Panc1 (cell line): ENCODE measurements around the gene AP3B2. TPM values are rescaled to one million over a fixed set of nuclear protein-coding genes. Genes with fewer than 3 reads are reported as not detected.

Experiments used
- ATAC-seq: fragments of 200-7000 bp; cut with Tn5 transposase; 2 replicates; pipeline ENCODE4 v1.9.1; 2020; ENCODE audit warnings: mild to moderate bottlenecking, moderate library complexity
- BruUV-seq: library from RNA; stranded (reverse); fragments of 400-500 nt; replicated peaks from 2 replicates; lab custom pipeline; 2021; lab: Mats Ljungman, UMichigan
- CTCF ChIA-PET: fragments of 300-600 bp; sonication (Branson Sonifier 250); formaldehyde crosslinking; loops from one replicate; lab custom pipeline; 2022; ENCODE audit warnings: antibody characterized with exemption; lab: Charles Lee
- POLR2A ChIA-PET: fragments of 300-600 bp; sonication (Branson Sonifier 250); formaldehyde crosslinking; loops from one replicate; lab custom pipeline; 2022; ENCODE audit warnings: antibody characterized with exemption; lab: Charles Lee
- DNase-seq: peaks from one replicate; pipeline ENCODE4 v3.0.0-alpha.2; 2010; ENCODE audit warnings: low read depth, low spot score
- H3K27ac ChIP-seq: 2 replicates; pipeline ENCODE4 v1.5.1; 2011; ENCODE audit warnings: mild to moderate bottlenecking, low read length, inconsistent platforms
- H3K27me3 ChIP-seq: fragments of 200-500 bp; sonication (Bioruptor generic); 2 replicates; pipeline ENCODE4 v1.6.0; 2014; ENCODE audit warnings: low read length, inconsistent platforms; ENCODE audit not compliant: control insufficient read depth, insufficient read depth
- H3K36me3 ChIP-seq: fragments of 200-500 bp; sonication (Bioruptor generic); 2 replicates; pipeline ENCODE4 v1.5.1; 2014; ENCODE audit warnings: inconsistent platforms, mild to moderate bottlenecking, low read length, moderate library complexity; ENCODE audit not compliant: control insufficient read depth, insufficient read depth
- H3K4me1 ChIP-seq: 2 replicates; pipeline ENCODE4 v1.5.1; 2011; ENCODE audit warnings: inconsistent platforms, mild to moderate bottlenecking, low read length, moderate library complexity; ENCODE audit not compliant: control insufficient read depth, insufficient read depth
- H3K4me3 ChIP-seq, 2 experiments: 2 replicates each; pipeline ENCODE4 v1.5.1; 2011 to 2012; ENCODE audit warnings: low read depth in 2 of 2, low read length in 2 of 2, mild to moderate bottlenecking in 2 of 2, inconsistent platforms in 1 of 2, moderate library complexity in 1 of 2
- H3K9me3 ChIP-seq: fragments of 200-500 bp; sonication (Bioruptor generic); 2 replicates; pipeline ENCODE4 v1.5.1; 2014; ENCODE audit warnings: low read depth, mild to moderate bottlenecking, inconsistent platforms, low read length, moderate library complexity; ENCODE audit not compliant: control insufficient read depth, insufficient read depth
- CTCF ChIP-seq: fragments of 450-650 bp; IDR thresholded peaks from 2 replicates; pipeline ENCODE4 v1.5.1; 2017; ENCODE audit warnings: mild to moderate bottlenecking
- POLR2AphosphoS5 ChIP-seq: IDR thresholded peaks from 2 replicates; pipeline ENCODE4 v1.6.1; 2012; ENCODE audit warnings: mild to moderate bottlenecking, low read depth, low read length, moderate library complexity
- REST ChIP-seq, 2 experiments: IDR thresholded peaks; 2 replicates each; pipeline ENCODE4 v1.6.1; 2011 to 2012; ENCODE audit warnings: low read depth in 2 of 2, control low read depth in 1 of 2, low read length in 1 of 2, mild to moderate bottlenecking in 1 of 2, moderate library complexity in 1 of 2; ENCODE audit not compliant: insufficient read depth in 1 of 2
- SIN3A ChIP-seq: IDR thresholded peaks from 2 replicates; pipeline ENCODE4 v1.6.1; 2012; ENCODE audit warnings: low read depth, mild to moderate bottlenecking, low read length, moderate library complexity, borderline replicate concordance; ENCODE audit not compliant: insufficient read depth
- TCF7L2 ChIP-seq: IDR thresholded peaks from 2 replicates; pipeline ENCODE4 v1.6.1; 2011; ENCODE audit warnings: mild to moderate bottlenecking, low read depth, low read length, inconsistent platforms
- in situ Hi-C: cut with HindIII; loops from 2 replicates; pipeline ENCODE4 v1.10.0; 2016; ENCODE audit warnings: low sequenced_read_pairs, low pct_unique_long_range_greater_than_20kb
- intact Hi-C: fragments of 100-400 bp; cut with micrococcal nuclease; formaldehyde crosslinking; loops from one replicate; pipeline ENCODE4 v1.10.0; 2022; ENCODE audit not compliant: unreplicated experiment
- total RNA-seq: library from RNA; stranded (reverse); gene quantifications from one replicate; pipeline ENCODE4 v1.2.1, GENCODE V29; 2021; ENCODE audit not compliant: unreplicated experiment

Gene AP3B2
- total RNA-seq, 1 experiment from 2014 or later: 0.95 TPM

GRCh38 chr15:82699726-82700125 lies 9.9 kb downstream of the AP3B2 start:
- no peaks in the 10 kb centered on the region for H3K36me3 ChIP-seq
- in situ Hi-C loops: no loop called here
- no peaks in the 10 kb centered on the region for H3K4me1 ChIP-seq
- POLR2A ChIA-PET: interaction anchor here (0.5 kb wide), 1 partner anchor 169 kb away, joined by 3 read pairs; no protein-coding TSS in a partner anchor
- TF ChIP-seq SIN3A: no peak
- no peak for TF ChIP-seq REST (IDR thresholded peaks at IDR 0.05; ENCODE audit: insufficient read depth in 1 of 2, low read depth in 2 of 2, low read length in 1 of 2)
- no peak for TF ChIP-seq CTCF
- TF ChIP-seq TCF7L2: no peak
- no peak for TF ChIP-seq POLR2AphosphoS5
- CTCF ChIA-PET: no interaction called here
- H3K9me3 ChIP-seq: no peaks in the 10 kb centered on the region
- intact Hi-C loops: no loop called here
- DNase-seq (no peak), ATAC-seq (no peak)
- no peak overlapping the region for H3K27ac ChIP-seq
- H3K4me3 ChIP-seq: no peak overlapping the region
- BruUV-seq: no TSS peak
- peaks cover 4% of the 10 kb centered on the region; the same call in 1 of the 2 replicates for H3K27me3 ChIP-seq

GRCh38 chr15:82698711-82699345 lies 10.8 kb downstream of the AP3B2 start:
- DNase-seq: no peak
- Histone ChIP-seq H3K4me3 (no peak overlapping the region), H3K36me3 (no peaks in the 10 kb centered on the region), H3K27ac (no peak overlapping the region), H3K4me1 (no peaks in the 10 kb centered on the region), H3K27me3 (peaks cover 4% of the 10 kb centered on the region; the same call in 1 of the 2 replicates), H3K9me3 (no peaks in the 10 kb centered on the region)
- no peak for ATAC-seq
- in situ Hi-C loops (no loop called here), intact Hi-C loops (no loop called here)
- CTCF ChIA-PET: no interaction called here
- POLR2A ChIA-PET: no interaction called here
- no TSS peak for BruUV-seq
- TF ChIP-seq CTCF (no peak), REST (IDR thresholded peaks at IDR 0.05; ENCODE audit: insufficient read depth in 1 of 2, low read depth in 2 of 2, low read length in 1 of 2) (no peak), TCF7L2 (no peak), SIN3A (no peak), POLR2AphosphoS5 (no peak)
